Measurements from ENCODE around the gene RAD51B.
A peak's percentile ranks its signal among the peaks of the same experiment; 100 is the strongest.
"Not testable (repeated sequence)": the region's sequence is repeated elsewhere in the genome, so short reads cannot be mapped to it uniquely, and the experiment has no call there.

RAD51B gene

DNA sequence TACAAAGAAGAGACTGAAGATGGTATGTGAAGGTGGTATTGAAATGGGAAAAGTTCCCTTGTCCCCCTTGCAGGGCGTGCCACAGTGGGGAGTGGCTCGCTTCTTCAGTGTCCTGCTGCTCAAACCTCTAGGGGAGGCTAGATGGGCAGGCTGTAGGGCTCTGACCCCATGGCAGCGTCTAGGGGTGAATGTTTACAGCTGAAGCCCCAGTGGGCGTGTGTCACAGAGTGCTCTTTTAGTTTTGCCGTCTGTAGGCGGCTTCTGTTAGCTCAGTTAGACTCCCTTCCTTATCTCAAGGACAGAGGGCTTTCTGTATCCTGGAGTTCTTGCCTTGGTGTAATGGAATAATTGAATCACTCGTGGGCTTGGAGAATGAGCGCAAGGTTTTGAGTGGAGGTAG, 266.2 kb downstream of the RAD51B start:
- no peak for DNase-seq

DNA sequence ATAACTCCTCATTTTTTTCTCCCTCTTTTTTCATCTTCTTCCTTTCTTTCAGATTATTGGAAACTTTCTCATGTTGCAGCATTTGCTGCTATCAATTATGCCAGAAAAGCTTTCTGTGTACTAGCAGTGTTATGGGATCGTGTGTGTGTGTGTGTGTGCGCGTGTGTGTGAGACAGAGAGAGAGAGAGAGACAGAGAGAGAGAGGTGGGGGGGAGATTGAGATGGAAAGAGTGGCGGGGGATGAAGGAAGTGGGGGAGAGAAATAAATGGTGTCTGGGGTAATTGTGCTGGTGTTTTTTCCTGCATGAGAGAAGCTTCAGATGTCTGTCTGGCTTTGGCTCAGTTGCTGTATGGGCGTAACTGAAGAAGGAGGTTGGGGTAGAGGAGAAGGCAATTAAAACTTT, 268.9 kb downstream of the RAD51B start:
- DNase-seq, result no peak

- peak; percentile 95 for DNase-seq
Observed at GRCh38 chr14:68089146-68089731, 269.7 kb downstream of the RAD51B start.

GRCh38 chr14:68094158-68094557, 274.6 kb downstream of the RAD51B start:
- DNase-seq, result no peak

DNA sequence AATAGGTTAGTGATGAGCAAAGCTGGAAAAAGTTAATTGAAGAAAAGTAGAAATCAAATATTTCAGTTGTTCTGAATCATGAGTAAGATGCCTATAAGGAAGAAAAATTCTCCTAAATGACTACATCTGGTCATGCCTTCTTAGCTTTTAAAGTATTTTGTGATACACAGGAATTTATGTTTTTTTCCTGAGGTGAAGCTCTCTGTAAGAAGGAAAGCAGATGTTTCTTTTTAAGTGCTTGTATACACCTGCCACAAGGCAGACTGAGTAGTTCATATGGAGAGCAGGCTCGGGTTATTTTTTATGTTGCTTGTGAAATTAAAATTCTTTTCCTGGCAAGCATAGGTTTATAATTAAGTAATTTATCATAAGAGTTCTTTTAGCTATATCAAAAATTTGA, 275.2 kb downstream of the RAD51B start:
- DNase-seq, result no peak

DNA sequence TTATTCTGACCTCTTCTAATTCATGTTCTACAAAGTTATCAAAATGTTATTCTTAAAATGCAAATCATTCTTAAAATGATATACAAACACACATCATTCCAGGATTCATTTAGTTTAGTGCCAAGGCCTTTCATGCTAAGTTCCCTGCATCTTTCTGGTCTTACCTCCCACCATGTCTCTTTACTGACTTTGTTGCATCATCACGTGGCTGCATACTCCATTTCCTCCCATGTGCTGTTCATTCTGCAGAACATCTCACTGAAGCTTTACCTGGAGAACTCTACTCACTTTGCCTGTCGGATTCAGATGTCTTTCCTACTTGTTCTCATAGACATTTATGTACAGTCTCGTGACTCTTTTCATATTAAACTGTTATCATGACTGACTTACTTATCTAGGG, 278.1 kb downstream of the RAD51B start:
- DNase-seq, result no peak

GRCh38 chr14:68098834-68099233, 279.3 kb downstream of the RAD51B start:
- no peak for DNase-seq

GRCh38 chr14:68099495-68100045, 280.0 kb downstream of the RAD51B start:
- DNase-seq, result no peak

- not testable (repeated sequence) for DNase-seq
Observed at GRCh38 chr14:68101715-68102301, 282.2 kb downstream of the RAD51B start.

DNA sequence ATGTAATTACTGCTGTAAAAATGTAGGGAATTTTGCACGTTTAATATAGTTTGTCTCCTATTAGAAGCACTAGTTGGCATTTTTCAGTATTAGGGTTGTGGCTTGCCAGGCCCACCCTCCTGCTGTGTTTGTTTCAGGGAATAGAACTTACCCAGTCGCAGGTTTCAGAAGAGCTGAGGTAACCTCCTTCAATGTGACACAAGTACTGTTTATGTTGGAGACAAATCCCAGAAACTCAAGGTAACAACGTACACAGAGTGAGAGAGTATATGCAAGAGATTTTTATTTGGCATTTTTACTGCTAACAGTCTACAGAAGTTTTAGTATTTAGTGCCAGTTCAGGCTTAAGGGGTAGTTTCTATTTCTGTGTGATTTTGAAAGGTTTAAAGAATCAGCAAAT, 284.3 kb downstream of the RAD51B start:
- DNase-seq, result no peak

DNA sequence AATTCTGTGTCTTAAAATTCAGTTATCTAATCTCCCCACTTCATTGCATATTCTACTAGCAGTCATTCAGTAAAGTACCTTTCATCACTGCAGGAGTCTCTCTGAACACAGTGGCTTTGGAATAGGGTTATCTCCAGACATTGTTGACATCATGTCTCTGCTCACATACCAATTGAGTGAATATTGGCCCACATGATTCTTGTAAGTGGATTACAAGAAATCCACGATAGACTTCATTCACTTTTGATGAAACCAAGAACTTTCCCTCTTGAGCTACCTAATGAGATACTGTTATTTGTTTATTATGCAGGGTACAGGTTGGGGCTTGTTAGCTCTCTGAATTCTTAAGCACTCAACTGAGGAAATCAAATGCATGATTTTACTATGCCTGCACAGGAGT, 284.9 kb downstream of the RAD51B start:
- DNase-seq, result no peak

- DNase-seq, result no peak
Observed at GRCh38 chr14:68105816-68106215, 286.2 kb downstream of the RAD51B start.

- no peak for DNase-seq
Observed at GRCh38 chr14:68106456-68106855, 286.9 kb downstream of the RAD51B start.

GRCh38 chr14:68106905-68107304, 287.3 kb downstream of the RAD51B start:
- no peak for DNase-seq

DNA sequence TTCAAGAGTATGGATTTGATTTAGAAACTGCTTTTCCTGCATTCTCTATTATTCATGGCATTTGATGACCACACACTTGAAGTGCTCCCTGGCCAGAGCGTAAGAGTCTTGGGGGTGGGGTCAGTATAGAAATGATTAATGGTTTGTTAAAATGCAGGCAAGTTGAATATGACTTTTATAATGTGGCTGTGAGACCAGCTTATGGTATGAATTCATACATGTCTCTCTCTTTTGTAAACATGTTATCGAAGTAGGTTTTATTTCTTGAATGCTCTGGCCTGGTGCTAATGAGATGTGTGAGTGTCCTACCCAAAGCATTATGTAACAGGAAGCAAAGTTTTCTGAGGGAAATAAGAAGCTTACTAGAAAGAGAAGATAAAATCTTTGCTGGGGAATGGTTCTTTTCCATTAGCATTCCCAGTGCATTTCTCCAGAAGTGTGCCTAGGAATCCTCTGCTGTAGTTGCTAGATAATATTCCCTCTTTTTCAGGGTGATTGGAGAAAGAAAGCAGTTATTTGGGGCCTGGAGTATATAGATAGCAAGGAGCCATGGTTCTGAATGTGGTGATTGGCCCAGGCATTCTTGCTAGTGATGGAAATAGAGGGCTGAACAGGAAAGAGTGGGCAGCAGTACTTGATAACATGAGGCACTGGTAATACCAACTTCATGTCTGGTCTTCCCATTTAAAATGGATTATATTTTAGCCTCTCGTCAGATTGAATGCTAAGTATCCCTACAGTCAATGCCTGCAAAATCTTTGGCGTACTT, 289.7 kb downstream of the RAD51B start:
- DNase-seq, result no peak

DNA sequence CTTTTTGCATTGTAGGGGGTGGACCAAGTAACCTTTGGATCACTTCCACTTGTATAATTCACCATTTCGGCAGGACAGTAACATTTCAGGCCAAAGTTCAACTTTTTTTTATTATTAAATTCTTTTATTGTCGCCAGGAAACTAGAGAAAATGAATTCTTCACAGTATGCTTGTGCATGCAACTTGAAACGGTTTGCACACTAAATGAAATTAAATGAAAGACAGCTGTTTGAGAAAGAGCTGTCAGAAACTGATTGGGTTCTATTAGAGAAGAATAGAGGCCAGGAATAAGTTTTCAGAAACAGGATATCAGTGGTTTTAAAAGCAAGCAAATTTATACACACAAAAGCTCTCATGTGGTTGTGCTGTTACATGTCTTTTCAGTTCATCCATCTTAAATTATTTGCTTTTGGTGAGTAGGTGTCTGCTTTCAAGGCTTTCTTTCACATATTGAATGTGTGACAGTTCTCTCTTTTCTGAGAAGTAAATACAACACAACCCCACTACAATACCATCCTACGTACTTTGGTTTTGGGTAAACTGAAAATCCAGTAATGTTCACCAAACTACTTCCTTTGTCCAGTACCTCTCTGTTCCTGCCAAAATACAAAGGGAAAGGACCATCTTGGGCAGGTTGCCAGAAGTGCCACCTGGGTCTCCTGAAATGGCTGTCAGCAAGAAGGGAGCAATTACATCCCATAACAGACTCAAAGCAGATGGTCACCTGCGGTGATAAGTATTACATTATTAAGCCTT, 291.7 kb downstream of the RAD51B start:
- DNase-seq, result peak; percentile 74

- DNase-seq, result no peak
Observed at GRCh38 chr14:68111853-68112270, 292.3 kb downstream of the RAD51B start.

- no peak for DNase-seq
Observed at GRCh38 chr14:68112442-68112841, 292.9 kb downstream of the RAD51B start.

GRCh38 chr14:68113343-68113930, 293.9 kb downstream of the RAD51B start:
- no peak for DNase-seq

DNA sequence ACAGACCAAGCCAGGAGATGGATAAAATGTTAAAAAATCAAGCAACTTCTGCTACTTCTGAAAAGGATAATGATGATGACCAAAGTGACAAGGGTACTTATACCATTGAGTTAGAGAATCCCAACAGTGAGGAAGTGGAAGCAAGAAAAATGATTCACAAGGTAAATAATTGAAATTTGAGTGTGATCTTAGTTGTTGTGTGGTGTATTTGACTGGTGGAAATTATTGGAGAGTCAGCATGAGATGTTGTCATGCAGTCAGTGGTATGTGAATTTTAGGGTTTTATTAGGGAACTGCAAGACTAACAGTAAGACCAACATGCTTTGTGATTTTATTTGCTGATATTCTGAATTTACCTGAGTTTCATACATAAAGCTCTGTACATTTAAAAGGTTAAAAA, 296.4 kb downstream of the RAD51B start:
- not testable (repeated sequence) for DNase-seq

- no peak for DNase-seq
Observed at GRCh38 chr14:68122651-68123050, 303.1 kb downstream of the RAD51B start.

- no peak for DNase-seq
Observed at GRCh38 chr14:68124050-68124449, 304.5 kb downstream of the RAD51B start.

All from DMS 273 treated with DMSO at 0.1 percent for 48 hours (cell line).